Measurements from ENCODE around the gene MARCHF11.

DNA sequence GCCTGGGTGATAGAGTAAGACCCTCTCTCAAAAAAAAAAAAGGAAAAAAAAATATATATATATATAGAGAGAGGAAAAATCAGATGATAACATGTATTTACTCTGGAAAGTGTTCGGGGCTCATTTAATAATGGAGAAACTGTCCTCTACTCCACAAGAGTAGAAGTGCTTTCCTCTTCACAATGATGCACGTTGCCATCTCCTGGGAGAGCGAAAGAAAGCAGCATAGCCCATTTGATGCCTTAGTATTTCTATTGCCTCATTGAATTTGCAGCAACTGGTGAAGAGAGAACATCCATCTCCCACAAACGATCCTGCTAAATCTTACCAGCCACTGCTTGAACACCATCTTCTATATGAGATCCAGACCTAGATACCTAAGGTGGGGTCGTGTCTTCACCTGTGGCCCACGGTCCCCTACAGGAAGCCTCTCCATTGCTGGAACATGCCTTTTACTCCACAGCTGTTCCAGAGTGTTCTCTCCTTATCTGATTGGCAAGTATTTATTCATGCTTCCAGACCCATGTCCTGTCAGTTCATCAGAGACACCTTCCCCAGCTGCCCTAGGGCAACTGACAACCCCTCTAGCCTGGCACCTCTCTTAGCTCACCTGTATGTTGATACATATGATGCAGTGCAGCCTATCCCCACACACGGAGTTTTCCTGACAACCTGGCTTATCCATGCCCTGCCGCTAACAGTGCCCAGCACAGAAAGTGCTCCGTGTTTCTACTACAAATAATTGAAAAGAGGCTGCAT, 115.3 kb downstream of the MARCHF11 start:
- TF ChIP-seq POLR2AphosphoS5 (IDR thresholded peaks at IDR 0.05; ENCODE audit: low read depth, low read length): no peak
- no peak for TF ChIP-seq POLR2A (IDR thresholded peaks at IDR 0.05; ENCODE audit: low read depth, low read length)
- TF ChIP-seq POU2F2 (IDR thresholded peaks at IDR 0.05; ENCODE audit: low read depth, low read length): no peak
- no peak for TF ChIP-seq SPI1 (IDR thresholded peaks at IDR 0.05; ENCODE audit: low read depth, low read length)
